H1 (cell line): ENCODE data around the gene NFKBIL1. TPM values are rescaled to one million over a fixed set of nuclear protein-coding genes. Genes with fewer than 3 reads are reported as not detected.
A peak's percentile ranks its signal among the peaks of the same experiment; 100 is the strongest.

Experiments
- CTCF ChIA-PET: fragments of 300-600 bp; sonication (Branson Sonifier 250); formaldehyde crosslinking; loops from one replicate; lab custom pipeline; 2021; ENCODE audit not compliant: partially characterized antibody; lab: Charles Lee
- POLR2A ChIA-PET: fragments of 300-600 bp; sonication (Branson Sonifier 250); formaldehyde crosslinking; loops from one replicate; lab custom pipeline; 2021; ENCODE audit warnings: inconsistent platforms; ENCODE audit not compliant: partially characterized antibody; lab: Charles Lee
- DNase-seq, 2 experiments: peaks; one replicate each; pipeline versions ENCODE4 v3.0.0 to v3.0.0-alpha.2; 2010 to 2022; ENCODE audit warnings: low spot score in 2 of 2, low read depth in 1 of 2, mixed read lengths in 1 of 2
- FAIRE-seq: peaks from 2 replicates; lab custom pipeline; 2011; peaks lifted over from hg19 to GRCh38; lab: Jason Lieb, UNC
- H2AFZ ChIP-seq: 2 replicates; pipeline ENCODE4 v1.8.1; 2012; ENCODE audit warnings: low read length, inconsistent platforms
- H2AK5ac ChIP-seq: 2 replicates; pipeline ENCODE4 v1.6.1; 2013; ENCODE audit warnings: low read depth, low read length
- H2BK120ac ChIP-seq: replicated peaks from 2 replicates; pipeline ENCODE3; 2013; ENCODE audit warnings: low read depth, low read length, inconsistent platforms
- H2BK12ac ChIP-seq: 2 replicates; pipeline ENCODE4 v1.6.1; 2013; ENCODE audit warnings: low read depth, low read length
- H2BK15ac ChIP-seq: 2 replicates; pipeline ENCODE4 v1.6.1; 2013; ENCODE audit warnings: low read length
- H2BK20ac ChIP-seq: 2 replicates; pipeline ENCODE4 v1.6.1; 2013; ENCODE audit warnings: low read length
- H2BK5ac ChIP-seq: 2 replicates; pipeline ENCODE4 v1.6.1; 2013; ENCODE audit warnings: low read depth, low read length
- H3K14ac ChIP-seq: 2 replicates; pipeline ENCODE4 v1.6.1; 2013; ENCODE audit warnings: inconsistent platforms; ENCODE audit not compliant: insufficient read length
- H3K18ac ChIP-seq: 2 replicates; pipeline ENCODE4 v1.6.1; 2013; ENCODE audit warnings: low read length; ENCODE audit errors: extremely low read depth
- H3K23ac ChIP-seq: 2 replicates; pipeline ENCODE4 v1.6.1; 2013; ENCODE audit warnings: inconsistent platforms; ENCODE audit not compliant: insufficient read length
- H3K23me2 ChIP-seq: 2 replicates; pipeline ENCODE4 v1.6.1; 2013; ENCODE audit warnings: low read depth, low read length
- H3K27ac ChIP-seq: 2 replicates; pipeline ENCODE4 v1.6.1; 2011; ENCODE audit warnings: low read depth, low read length, inconsistent platforms
- H3K27me3 ChIP-seq, 4 experiments: replicated peaks in 1 of 4; 1 replicate in 1 of 4; 2 replicates in 3 of 4; pipeline versions ENCODE4 v1.6.1 to v1.8.1; 2011 to 2013; ENCODE audit warnings: low read length in 3 of 4, mild to moderate bottlenecking in 3 of 4, inconsistent platforms in 2 of 4, mixed read lengths in 2 of 4, moderate library complexity in 1 of 4; ENCODE audit not compliant: control insufficient read depth in 3 of 4, insufficient read depth in 3 of 4; ENCODE audit errors: extremely low read depth in 1 of 4
- H3K36me3 ChIP-seq, 4 experiments: 2 replicates each; pipeline versions ENCODE4 v1.6.1 to v1.8.1; 2011 to 2013; ENCODE audit warnings: mild to moderate bottlenecking in 4 of 4, low read length in 3 of 4, moderate library complexity in 2 of 4, control low read depth in 1 of 4, inconsistent platforms in 1 of 4; ENCODE audit not compliant: insufficient read depth in 4 of 4, control insufficient read depth in 2 of 4
- H3K4ac ChIP-seq: replicated peaks from 2 replicates; pipeline ENCODE3; 2013; ENCODE audit warnings: low read length, low read depth, mixed read lengths, inconsistent platforms; ENCODE audit not compliant: insufficient read length
- H3K4me1 ChIP-seq, 4 experiments: replicated peaks in 1 of 4; 1 replicate in 1 of 4; 2 replicates in 3 of 4; pipeline versions ENCODE4 v1.6.1 to v1.8.1; 2011 to 2013; ENCODE audit warnings: low read length in 3 of 4, inconsistent platforms in 2 of 4, mixed read lengths in 1 of 4; ENCODE audit not compliant: insufficient read depth in 4 of 4, control insufficient read depth in 3 of 4
- H3K4me2 ChIP-seq, 2 experiments: 2 replicates each; pipeline versions ENCODE4 v1.6.1 to v1.8.1; 2011 to 2013; ENCODE audit warnings: low read depth in 2 of 2, low read length in 2 of 2, control low read depth in 1 of 2, inconsistent platforms in 1 of 2, mild to moderate bottlenecking in 1 of 2; ENCODE audit not compliant: insufficient read depth in 1 of 2
- H3K4me3 ChIP-seq, 4 experiments: fragments of 200-600, 300-600 bp in 1 of 4; sonication (generic), shearing (Covaris generic), sonication (Bioruptor Twin) in 1 of 4; 2 replicates each; pipeline versions ENCODE4 v1.5.1 to v1.8.1; 2011 to 2016; ENCODE audit warnings: low read length in 4 of 4, low read depth in 3 of 4, control low read depth in 2 of 4, inconsistent platforms in 2 of 4, mild to moderate bottlenecking in 2 of 4, mixed read lengths in 1 of 4, moderate library complexity in 1 of 4; ENCODE audit not compliant: insufficient read depth in 2 of 4; ENCODE audit errors: extremely low read depth in 1 of 4
- H3K56ac ChIP-seq: replicated peaks from 2 replicates; pipeline ENCODE3; 2013; ENCODE audit warnings: low read depth, mild to moderate bottlenecking, mixed read lengths, low read length, inconsistent platforms; ENCODE audit not compliant: insufficient read length
- H3K79me1 ChIP-seq: 2 replicates; pipeline ENCODE4 v1.6.1; 2013; ENCODE audit warnings: low read depth, low read length, control low read depth
- H3K79me2 ChIP-seq, 2 experiments: 2 replicates each; pipeline versions ENCODE4 v1.6.1 to v1.8.1; 2012 to 2013; ENCODE audit warnings: low read length in 2 of 2, mild to moderate bottlenecking in 2 of 2, inconsistent platforms in 1 of 2; ENCODE audit not compliant: insufficient read depth in 2 of 2, control insufficient read depth in 1 of 2
- H3K9ac ChIP-seq, 4 experiments: replicated peaks in 1 of 4; 1 replicate in 1 of 4; 2 replicates in 3 of 4; pipeline versions ENCODE4 v1.6.1 to v1.8.1; 2011 to 2013; ENCODE audit warnings: low read depth in 3 of 4, low read length in 3 of 4, control low read depth in 2 of 4, mild to moderate bottlenecking in 2 of 4, moderate library complexity in 2 of 4, inconsistent platforms in 1 of 4; ENCODE audit errors: extremely low read depth in 1 of 4
- H3K9me3 ChIP-seq, 2 experiments: 2 replicates each; pipeline versions ENCODE4 v1.6.1 to v1.8.1; 2012 to 2013; ENCODE audit warnings: mild to moderate bottlenecking in 2 of 2, moderate library complexity in 2 of 2, control low read depth in 1 of 2, inconsistent platforms in 1 of 2, low read depth in 1 of 2, low read length in 1 of 2, mixed read lengths in 1 of 2; ENCODE audit not compliant: insufficient read depth in 2 of 2
- H4K20me1 ChIP-seq, 2 experiments: replicated peaks in 1 of 2; 2 replicates each; pipeline versions ENCODE3 to v1.8.1; 2011 to 2013; ENCODE audit warnings: inconsistent platforms in 2 of 2, low read length in 2 of 2, mild to moderate bottlenecking in 1 of 2; ENCODE audit not compliant: insufficient read depth in 2 of 2, control insufficient read depth in 1 of 2
- H4K5ac ChIP-seq: 2 replicates; pipeline ENCODE4 v1.6.1; 2013; ENCODE audit warnings: low read length, low read depth, mixed read lengths, inconsistent platforms; ENCODE audit not compliant: insufficient read length
- H4K8ac ChIP-seq: 2 replicates; pipeline ENCODE4 v1.8.0; 2013; ENCODE audit warnings: mild to moderate bottlenecking, moderate library complexity, low read length, inconsistent platforms; ENCODE audit not compliant: insufficient read depth; ENCODE audit errors: extremely low read depth
- H4K91ac ChIP-seq: replicated peaks from 2 replicates; pipeline ENCODE3; 2013; ENCODE audit warnings: low read length, mixed read lengths, inconsistent platforms; ENCODE audit not compliant: insufficient read length
- BACH1 ChIP-seq: IDR thresholded peaks from 2 replicates; pipeline ENCODE4 v1.6.1; 2012; ENCODE audit warnings: low read length, improper control_type of control experiment
- BRCA1 ChIP-seq: IDR thresholded peaks from 2 replicates; pipeline ENCODE4 v1.6.1; 2012; ENCODE audit warnings: low read depth, low read length, improper control_type of control experiment
- PHF8 ChIP-seq: fragments of 200-600 bp; sonication (generic); conservative IDR thresholded peaks from 2 replicates; pipeline ENCODE4 v1.7.1; 2012; ENCODE audit warnings: low read depth, mild to moderate bottlenecking, inconsistent platforms, low read length, moderate library complexity
- RXRA ChIP-seq: IDR thresholded peaks from 2 replicates; pipeline ENCODE4 v1.6.1; 2011; ENCODE audit warnings: low read depth, mild to moderate bottlenecking, low read length, moderate library complexity; ENCODE audit not compliant: insufficient read depth
- WGBS, 2 experiments: shearing (Covaris generic) in 1 of 2; methylation state at CpG; one replicate each; pipeline versions ENCODE4 v1.1.6 to v1.1.7; 2013 to 2015; ENCODE audit warnings: low lambda C conversion rate in 2 of 2, mixed read lengths in 2 of 2, inconsistent platforms in 1 of 2, low coverage in 1 of 2, missing lambda C conversion rate in 1 of 2; ENCODE audit not compliant: insufficient replicate concordance in 2 of 2, insufficient coverage in 1 of 2, insufficient read length in 1 of 2; ENCODE audit errors: extremely low coverage in 1 of 2, missing lambda C conversion rate in 1 of 2; 5-methylcytosine and 5-hydroxymethylcytosine counted together
- polyA plus RNA-seq, 7 experiments: library from polyadenylated mRNA; depleted of rRNA in 3 of 7; stranded (reverse) in 5 of 7; unstranded in 2 of 7; fragments of >200 nt in 5 of 7; fragments of 200-250 nt in 2 of 7; gene quantifications; 1 replicate in 5 of 7; 2 replicates in 1 of 7; 4 replicates in 1 of 7; pipeline versions ENCODE4 v1.2.1 to v1.2.3, GENCODE V29; 2011 to 2013; ENCODE audit warnings: missing spikeins in 2 of 7, mixed read lengths in 2 of 7
- total RNA-seq: library from RNA; stranded (reverse); fragmentation: NEBNext Ultra II Directional; extraction: Animal tissue kit (Norgen Biotek cat#: 25700); gene quantifications from 2 replicates; pipeline ENCODE4 v1.2.1, GENCODE V29; 2021

NFKBIL1 gene
- total and polyA plus RNA-seq, 2 of the 8 experiments (the other 6 are each of a cell fraction or from before 2014, with no cell fraction given) = 7.5 to 11.2 TPM

DNA sequence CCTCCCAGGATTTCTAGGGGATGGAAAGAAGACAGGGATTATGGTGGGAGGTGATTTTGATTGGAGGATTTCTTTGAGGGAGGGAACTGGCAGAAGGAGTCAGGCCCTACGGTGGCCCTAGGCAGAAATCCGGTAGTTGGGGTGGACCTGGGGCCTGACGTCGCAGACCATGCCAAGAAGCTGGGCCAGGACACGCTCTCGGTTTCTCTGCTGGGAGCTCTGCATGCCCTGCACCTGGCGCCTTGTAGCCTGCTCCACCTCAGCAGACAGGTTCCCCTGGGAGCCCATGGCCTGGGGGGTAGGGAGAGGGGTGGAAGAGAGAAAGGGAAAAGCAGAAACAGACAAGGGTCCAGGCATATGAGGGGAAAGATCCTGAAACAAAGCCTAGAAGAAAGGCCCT, 2.1 kb upstream of the NFKBIL1 start:
- TF ChIP-seq PHF8 (no peak), RXRA (no peak), BACH1 (no peak), BRCA1 (no peak)
- no peak overlapping the region for H4K5ac ChIP-seq
- no peak overlapping the region for H2BK5ac ChIP-seq
- no peak overlapping the region for H4K91ac ChIP-seq
- H2BK20ac ChIP-seq = no peak overlapping the region
- H3K9me3 ChIP-seq = no peaks in the 10 kb centered on the region
- no peak overlapping the region for H2AK5ac ChIP-seq
- peaks cover 2 to 4% of the 10 kb centered on the region in 2 experiments for H4K20me1 ChIP-seq
- H3K9ac ChIP-seq = no peak overlapping the region
- 83% methylated on average over 7 of the region's 7 CpGs; no CpG with 5 or more reads in 1 of the 2 experiments for WGBS, 2 experiments
- 0 out of 2 replicates have a peak overlapping the region, but pooled peaks have one; percentile 66 for H2BK15ac ChIP-seq
- ChIA-PET POLR2A (interaction anchor here (0.6 to 18.4 kb wide), 6 partner anchors 15 to 107 kb away, joined by 3 to 428 read pairs (median 78); partner anchors contain the start of genes BAG6, MCCD1, MICB and NCR3), CTCF (interaction anchor here (0.7 to 24.7 kb wide), 3 partner anchors 20 to 56 kb away, joined by 4 to 613 read pairs (median 254); partner anchors contain the start of genes LST1, LTB and NCR3)
- DNase-seq (no peak), FAIRE-seq (no peak)
- peaks cover 0 to 9% (median 5%) of the 10 kb centered on the region in 4 experiments; a peak in 5 of 7 replicates for H3K4me1 ChIP-seq
- H3K56ac ChIP-seq = no peak overlapping the region
- peak overlapping the region in 1 of 2 experiments; percentile 32; a peak in 1 of 4 replicates for H3K4me2 ChIP-seq
- no peak overlapping the region for H3K27ac ChIP-seq
- H3K27me3 ChIP-seq = no peaks in the 10 kb centered on the region
- H4K8ac ChIP-seq = no peak overlapping the region
- H3K36me3 ChIP-seq = peaks cover under 1 to 7% (median 2%) of the 10 kb centered on the region in 4 experiments; a peak in 5 of 8 replicates
- no peak overlapping the region for H3K4ac ChIP-seq
- no peak overlapping the region for H2AFZ ChIP-seq
- H2BK120ac ChIP-seq = no peak overlapping the region
- H3K4me3 ChIP-seq = no peak overlapping the region
- no peak overlapping the region for H3K23ac ChIP-seq
- H3K14ac ChIP-seq = no peak overlapping the region
- no peaks in the 10 kb centered on the region; the same call in 1 of the 2 replicates for H3K79me1 ChIP-seq
- peaks cover 12 to 29% of the 10 kb centered on the region in 2 experiments for H3K79me2 ChIP-seq
- no peak overlapping the region for H2BK12ac ChIP-seq
- peaks cover 4% of the 10 kb centered on the region for H3K23me2 ChIP-seq
- H3K18ac ChIP-seq = no peak overlapping the region
